GM21381 (cell line): ENCODE measurements around the gene EIF3J.
"Not testable (repeated sequence)": the region's sequence is repeated elsewhere in the genome, so short reads cannot be mapped to it uniquely, and the experiment has no call there.

ENCODE experiments used
- ATAC-seq: cut with Tn5 transposase; IDR thresholded peaks from one replicate; pipeline ENCODE4 v1.9.1; 2021; ENCODE audit warnings: mild to moderate bottlenecking, moderate library complexity; ENCODE audit not compliant: unreplicated experiment

Gene EIF3J

GRCh38 chr15:44541282-44541958 lies 4.5 kb downstream of the EIF3J start:
- ATAC-seq: no peak

- no peak for ATAC-seq
Measured at GRCh38 chr15:44542596-44542995, 5.6 kb downstream of the EIF3J start.

GRCh38 chr15:44544745-44545144 lies 7.8 kb downstream of the EIF3J start:
- not testable (repeated sequence) for ATAC-seq

- ATAC-seq: peak; percentile 79
Measured at GRCh38 chr15:44545913-44546802, 9.2 kb downstream of the EIF3J start.

GRCh38 chr15:44549152-44549551 lies 12.2 kb downstream of the EIF3J start:
- not testable (repeated sequence) for ATAC-seq

GRCh38 chr15:44550256-44550655 lies 13.3 kb downstream of the EIF3J start:
- no peak for ATAC-seq

GRCh38 chr15:44550734-44551133 lies 13.8 kb downstream of the EIF3J start:
- no peak for ATAC-seq

GRCh38 chr15:44554934-44555723 lies 18.2 kb downstream of the EIF3J start:
- no peak for ATAC-seq

- ATAC-seq: not testable (repeated sequence)
Measured at GRCh38 chr15:44560926-44561325, 24.0 kb downstream of the EIF3J start.

GRCh38 chr15:44565387-44566154 lies 28.6 kb downstream of the EIF3J start:
- no peak for ATAC-seq

GRCh38 chr15:44566155-44566540 lies 29.2 kb downstream of the EIF3J start:
- ATAC-seq: no peak

- no peak for ATAC-seq
Measured at GRCh38 chr15:44568338-44568737, 31.4 kb downstream of the EIF3J start.

- no peak for ATAC-seq
Measured at GRCh38 chr15:44569316-44569715, 32.4 kb downstream of the EIF3J start.

GRCh38 chr15:44570361-44570760 lies 33.4 kb downstream of the EIF3J start:
- ATAC-seq: no peak

GRCh38 chr15:44573386-44573785 lies 36.4 kb downstream of the EIF3J start:
- no peak for ATAC-seq

- no peak for ATAC-seq
Measured at GRCh38 chr15:44574734-44575133, 37.8 kb downstream of the EIF3J start.

GRCh38 chr15:44580105-44580504 lies 43.2 kb downstream of the EIF3J start:
- ATAC-seq: no peak

GRCh38 chr15:44584162-44584749 lies 47.3 kb downstream of the EIF3J start:
- no peak for ATAC-seq

GRCh38 chr15:44585633-44586032 lies 48.7 kb downstream of the EIF3J start:
- ATAC-seq: no peak

GRCh38 chr15:44588541-44588940 lies 51.6 kb downstream of the EIF3J start:
- ATAC-seq: no peak
